DND-41 (cell line): ENCODE data around the gene SV2B.

Source experiments
- ATAC-seq: fragments of 200-7000 bp; cut with Tn5 transposase; 3 replicates; pipeline ENCODE4 v1.9.1; 2021; ENCODE audit warnings: low read depth; ENCODE audit not compliant: insufficient read depth
- DNase-seq: peaks from one replicate; pipeline ENCODE4 v3.0.0-alpha.2; 2020
- H2AFZ ChIP-seq: 2 replicates; pipeline ENCODE4 v1.6.0; 2012; ENCODE audit warnings: low read depth, low read length
- H3K27ac ChIP-seq: 2 replicates; pipeline ENCODE4 v1.5.1; 2012; ENCODE audit warnings: low read length, inconsistent platforms
- H3K27me3 ChIP-seq: fragments of 200-600 bp; sonication (generic); 2 replicates; pipeline ENCODE4 v1.6.0; 2012; ENCODE audit warnings: low read length, mild to moderate bottlenecking, inconsistent platforms; ENCODE audit not compliant: insufficient read depth, poor library complexity
- H3K36me3 ChIP-seq: 2 replicates; pipeline ENCODE4 v1.5.1; 2012; ENCODE audit warnings: low read length, inconsistent platforms; ENCODE audit not compliant: insufficient read depth
- H3K4me1 ChIP-seq: 2 replicates; pipeline ENCODE4 v1.5.1; 2012; ENCODE audit warnings: mild to moderate bottlenecking, low read length; ENCODE audit not compliant: insufficient read depth
- H3K4me2 ChIP-seq: 2 replicates; pipeline ENCODE4 v1.6.0; 2012; ENCODE audit warnings: mild to moderate bottlenecking, moderate library complexity, low read length, inconsistent platforms; ENCODE audit not compliant: insufficient read depth
- H3K4me3 ChIP-seq, 2 experiments: fragments of 200-600 bp in 1 of 2; shearing (Covaris generic) in 1 of 2; 2 replicates each; pipeline ENCODE4 v1.5.1; 2012 to 2016; ENCODE audit warnings: inconsistent platforms in 2 of 2, low read length in 2 of 2, mild to moderate bottlenecking in 2 of 2, low read depth in 1 of 2, moderate library complexity in 1 of 2
- H3K79me2 ChIP-seq: 2 replicates; pipeline ENCODE4 v1.6.0; 2012; ENCODE audit warnings: low read length, inconsistent platforms; ENCODE audit not compliant: insufficient read depth
- H3K9ac ChIP-seq: 2 replicates; pipeline ENCODE4 v1.6.0; 2012; ENCODE audit warnings: low read depth, mild to moderate bottlenecking, inconsistent platforms, low read length, moderate library complexity
- H3K9me3 ChIP-seq: 2 replicates; pipeline ENCODE4 v1.5.1; 2012; ENCODE audit warnings: low read length, moderate library complexity, mild to moderate bottlenecking, inconsistent platforms; ENCODE audit not compliant: insufficient read depth, severe bottlenecking
- H4K20me1 ChIP-seq: 2 replicates; pipeline ENCODE4 v1.6.0; 2012; ENCODE audit warnings: low read length; ENCODE audit not compliant: insufficient read depth
- EZH2 ChIP-seq: IDR thresholded peaks from 3 replicates; pipeline ENCODE4 v1.6.1; 2012; ENCODE audit warnings: borderline replicate concordance, low read depth, mild to moderate bottlenecking, moderate library complexity, low read length, inconsistent platforms; ENCODE audit not compliant: severe bottlenecking
- TF ChIP-seq, protein P1 (sequence below): IDR thresholded peaks from 2 replicates; pipeline ENCODE4 v1.5.1; 2012; ENCODE audit warnings: borderline replicate concordance, low read length, moderate library complexity, mild to moderate bottlenecking; ENCODE audit not compliant: poor library complexity, severe bottlenecking; ENCODE audit errors: extremely low read depth

SV2B gene

DNA sequence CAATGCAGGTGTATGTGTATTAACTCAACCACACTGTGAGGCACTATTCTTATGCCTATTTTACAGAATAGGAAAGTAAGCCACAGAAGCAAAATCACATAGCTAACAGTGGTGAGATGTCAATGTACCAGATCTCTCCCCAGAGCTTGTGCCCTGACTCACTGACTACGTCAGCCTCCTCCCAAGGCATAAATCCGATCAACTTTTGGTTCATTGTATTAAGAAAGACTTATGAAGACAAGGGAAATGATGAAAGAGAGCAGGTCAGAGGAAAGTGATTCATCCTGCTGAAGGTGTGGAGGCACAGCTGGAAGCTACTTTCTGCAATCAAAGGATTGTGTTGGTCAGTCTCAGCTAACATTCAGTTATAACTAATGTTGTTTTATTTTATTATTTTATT lies 33.0 kb upstream of the SV2B start:
- H3K79me2 ChIP-seq = no peaks in the 10 kb centered on the region
- H3K4me2 ChIP-seq = no peak overlapping the region
- H3K9ac ChIP-seq = no peak overlapping the region
- no peak overlapping the region for H2AFZ ChIP-seq
- H3K9me3 ChIP-seq = no peaks in the 10 kb centered on the region
- H3K27ac ChIP-seq = no peak overlapping the region
- peaks cover 10% of the 10 kb centered on the region for H3K27me3 ChIP-seq
- H3K4me3 ChIP-seq = no peak overlapping the region
- no peaks in the 10 kb centered on the region for H3K36me3 ChIP-seq
- H4K20me1 ChIP-seq = no peaks in the 10 kb centered on the region
- H3K4me1 ChIP-seq = no peaks in the 10 kb centered on the region
- DNase-seq (no peak), ATAC-seq (no peak)
- TF ChIP-seq, protein P1, sequence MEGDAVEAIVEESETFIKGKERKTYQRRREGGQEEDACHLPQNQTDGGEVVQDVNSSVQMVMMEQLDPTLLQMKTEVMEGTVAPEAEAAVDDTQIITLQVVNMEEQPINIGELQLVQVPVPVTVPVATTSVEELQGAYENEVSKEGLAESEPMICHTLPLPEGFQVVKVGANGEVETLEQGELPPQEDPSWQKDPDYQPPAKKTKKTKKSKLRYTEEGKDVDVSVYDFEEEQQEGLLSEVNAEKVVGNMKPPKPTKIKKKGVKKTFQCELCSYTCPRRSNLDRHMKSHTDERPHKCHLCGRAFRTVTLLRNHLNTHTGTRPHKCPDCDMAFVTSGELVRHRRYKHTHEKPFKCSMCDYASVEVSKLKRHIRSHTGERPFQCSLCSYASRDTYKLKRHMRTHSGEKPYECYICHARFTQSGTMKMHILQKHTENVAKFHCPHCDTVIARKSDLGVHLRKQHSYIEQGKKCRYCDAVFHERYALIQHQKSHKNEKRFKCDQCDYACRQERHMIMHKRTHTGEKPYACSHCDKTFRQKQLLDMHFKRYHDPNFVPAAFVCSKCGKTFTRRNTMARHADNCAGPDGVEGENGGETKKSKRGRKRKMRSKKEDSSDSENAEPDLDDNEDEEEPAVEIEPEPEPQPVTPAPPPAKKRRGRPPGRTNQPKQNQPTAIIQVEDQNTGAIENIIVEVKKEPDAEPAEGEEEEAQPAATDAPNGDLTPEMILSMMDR = no peak
- no peak for TF ChIP-seq EZH2

DNA sequence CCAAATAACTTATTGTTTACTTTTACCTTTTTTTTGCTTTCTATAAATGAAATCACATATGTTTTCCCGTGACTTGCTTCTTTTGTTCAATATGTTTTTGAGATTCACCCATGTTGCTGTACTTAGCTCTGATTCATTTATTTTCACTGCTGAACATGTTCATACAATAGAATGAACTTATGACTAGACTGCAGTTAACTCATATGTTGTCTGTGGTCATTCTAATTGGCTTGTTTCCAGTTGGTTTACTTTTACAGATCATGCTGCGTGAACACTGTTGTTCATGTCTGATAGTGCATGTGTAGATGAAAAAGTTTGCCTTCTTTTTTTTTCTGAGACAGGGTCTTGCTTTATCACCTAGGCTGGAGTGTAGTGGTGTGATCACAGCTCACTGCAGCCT lies 31.6 kb upstream of the SV2B start:
- H3K27ac ChIP-seq = no peak overlapping the region
- H3K4me2 ChIP-seq = no peak overlapping the region
- H4K20me1 ChIP-seq = no peaks in the 10 kb centered on the region
- H3K9me3 ChIP-seq = no peaks in the 10 kb centered on the region
- no peaks in the 10 kb centered on the region for H3K79me2 ChIP-seq
- H3K4me3 ChIP-seq = no peak overlapping the region
- peaks cover 10% of the 10 kb centered on the region for H3K27me3 ChIP-seq
- no peaks in the 10 kb centered on the region for H3K4me1 ChIP-seq
- no peaks in the 10 kb centered on the region for H3K36me3 ChIP-seq
- no peak overlapping the region for H2AFZ ChIP-seq
- no peak overlapping the region for H3K9ac ChIP-seq
- ATAC-seq = no peak
- TF ChIP-seq, protein P1 = no peak
- no peak for TF ChIP-seq EZH2
- DNase-seq = no peak

DNA sequence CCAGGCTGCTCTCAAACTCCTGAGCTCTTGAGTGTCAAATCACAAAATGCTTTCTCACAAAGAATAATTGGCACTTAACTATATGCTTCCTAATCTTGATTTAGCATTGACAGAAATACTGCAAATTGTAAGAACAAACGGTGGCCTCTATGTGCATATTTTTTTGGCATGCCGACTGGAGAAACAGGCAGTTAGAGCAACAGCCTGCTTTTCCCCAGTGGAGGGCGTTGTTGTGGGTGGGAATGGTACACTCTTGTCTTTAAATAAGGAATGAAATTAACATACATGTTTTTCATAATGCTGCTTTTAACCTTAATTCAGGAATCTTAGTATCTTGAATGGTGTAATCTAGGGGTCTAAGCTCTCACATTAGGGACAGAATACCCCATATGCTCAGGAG lies 31.1 kb upstream of the SV2B start:
- H3K9ac ChIP-seq = no peak overlapping the region
- H3K9me3 ChIP-seq = no peaks in the 10 kb centered on the region
- no peak overlapping the region for H3K27ac ChIP-seq
- no peaks in the 10 kb centered on the region for H4K20me1 ChIP-seq
- no peak overlapping the region for H3K4me2 ChIP-seq
- H3K4me1 ChIP-seq = no peaks in the 10 kb centered on the region
- no peak overlapping the region for H3K4me3 ChIP-seq
- ATAC-seq (no peak), DNase-seq (no peak)
- no peaks in the 10 kb centered on the region for H3K36me3 ChIP-seq
- peaks cover 7% of the 10 kb centered on the region for H3K27me3 ChIP-seq
- H2AFZ ChIP-seq = no peak overlapping the region
- no peak for TF ChIP-seq EZH2
- TF ChIP-seq, protein P1 = no peak
- no peaks in the 10 kb centered on the region for H3K79me2 ChIP-seq

DNA sequence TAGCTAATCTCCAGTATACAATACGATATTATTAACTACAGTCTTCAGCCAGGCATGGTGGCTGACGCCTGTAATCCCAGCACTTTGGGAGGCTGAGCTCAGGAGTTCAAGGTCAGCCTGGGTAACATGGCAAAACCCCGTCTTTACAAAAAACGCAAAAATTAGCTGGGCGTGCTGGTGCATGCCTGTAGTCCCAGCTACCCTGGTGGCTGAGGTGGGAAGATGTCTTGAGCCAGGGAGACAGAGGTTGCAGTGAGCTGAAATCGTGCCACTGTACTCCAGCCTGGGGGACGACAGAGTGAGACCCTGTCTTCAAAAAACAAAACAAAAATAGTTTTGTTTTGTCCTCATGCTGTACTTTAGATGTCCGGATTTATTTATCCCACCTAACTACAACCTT lies 29.2 kb upstream of the SV2B start:
- H3K9ac ChIP-seq = no peak overlapping the region
- H3K4me2 ChIP-seq = no peak overlapping the region
- H2AFZ ChIP-seq = no peak overlapping the region
- H3K27me3 ChIP-seq = peaks cover 7% of the 10 kb centered on the region
- H3K4me1 ChIP-seq = no peaks in the 10 kb centered on the region
- H4K20me1 ChIP-seq = no peaks in the 10 kb centered on the region
- H3K9me3 ChIP-seq = no peaks in the 10 kb centered on the region
- no peak for DNase-seq
- TF ChIP-seq EZH2 = no peak
- TF ChIP-seq, protein P1 = no peak
- no peak for ATAC-seq
- no peak overlapping the region for H3K4me3 ChIP-seq
- no peak overlapping the region for H3K27ac ChIP-seq
- H3K79me2 ChIP-seq = no peaks in the 10 kb centered on the region
- H3K36me3 ChIP-seq = no peaks in the 10 kb centered on the region
